Erythroblast (primary cell): Measurements from ENCODE around the gene RAMP1.
"Not testable (repeated sequence)": the region's sequence is repeated elsewhere in the genome, so short reads cannot be mapped to it uniquely, and the experiment has no call there.

Source experiments
- DNase-seq, 2 experiments: peaks; one replicate each; lab custom pipeline; 2025; lab: John Stamatoyannopoulos, UW
- GATA1 ChIP-seq: IDR thresholded peaks from 2 replicates; pipeline ENCODE4 v1.6.1; 2011; ENCODE audit warnings: low read depth, mild to moderate bottlenecking, control low read depth, low read length, moderate library complexity
- POLR2A ChIP-seq: IDR thresholded peaks from 2 replicates; pipeline ENCODE4 v1.6.1; 2011; ENCODE audit warnings: mild to moderate bottlenecking, low read length

The RAMP1 gene

GRCh38 chr2:237859533-237860272 lies at the start of gene RAMP1:
RAMP1 (plus strand) TSS chr2:237859623; CDS start chr2:237859676, 53 bp downstream.
- no peak for DNase-seq
- TF ChIP-seq POLR2A, result no peak
- no peak for TF ChIP-seq GATA1

- TF ChIP-seq GATA1, result no peak
- no peak for TF ChIP-seq POLR2A
- DNase-seq, result no peak
Observed at GRCh38 chr2:237815637-237816036, 43.8 kb upstream of the RAMP1 start.

DNA sequence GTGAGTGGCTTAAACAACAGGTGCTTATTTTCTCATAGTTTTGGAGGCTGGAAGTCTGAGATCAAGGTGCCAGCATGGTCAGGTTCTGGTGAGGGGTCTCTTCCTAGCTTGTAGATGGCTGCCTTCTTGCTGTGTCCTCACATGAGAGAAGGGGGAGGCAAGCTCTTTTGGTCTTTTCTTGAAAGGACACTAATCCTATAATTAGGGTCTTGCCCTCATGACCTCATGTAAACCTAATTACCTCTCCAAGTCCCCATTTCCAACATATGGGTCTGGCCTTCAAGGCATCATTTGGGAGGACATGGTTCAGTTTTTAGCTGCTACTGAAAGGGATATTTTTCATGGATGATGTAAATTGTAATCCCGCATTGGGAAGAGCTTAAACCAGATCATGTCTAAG lies 42.9 kb upstream of the RAMP1 start:
- TF ChIP-seq GATA1, result no peak
- TF ChIP-seq POLR2A, result no peak
- DNase-seq, result no peak

DNA sequence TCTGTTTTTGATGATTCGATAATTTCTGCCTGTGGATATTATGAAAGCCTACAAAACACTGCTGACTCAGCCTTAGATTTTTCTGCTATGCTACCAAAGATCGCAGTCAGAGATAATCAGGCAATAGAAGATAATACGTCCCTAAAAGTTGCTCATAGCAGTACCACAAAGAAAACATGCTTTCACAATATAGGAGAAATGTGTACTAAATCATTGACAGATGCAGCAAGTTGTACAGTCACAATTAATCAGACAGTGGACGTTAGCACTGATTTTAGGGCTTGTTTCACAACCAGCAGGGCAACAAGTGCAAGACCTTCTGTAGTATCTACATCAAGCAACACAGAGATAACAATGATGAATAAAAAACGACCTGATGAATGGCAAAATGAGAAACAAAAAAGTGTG lies 41.4 kb upstream of the RAMP1 start:
- DNase-seq, result no peak
- no peak for TF ChIP-seq POLR2A

DNA sequence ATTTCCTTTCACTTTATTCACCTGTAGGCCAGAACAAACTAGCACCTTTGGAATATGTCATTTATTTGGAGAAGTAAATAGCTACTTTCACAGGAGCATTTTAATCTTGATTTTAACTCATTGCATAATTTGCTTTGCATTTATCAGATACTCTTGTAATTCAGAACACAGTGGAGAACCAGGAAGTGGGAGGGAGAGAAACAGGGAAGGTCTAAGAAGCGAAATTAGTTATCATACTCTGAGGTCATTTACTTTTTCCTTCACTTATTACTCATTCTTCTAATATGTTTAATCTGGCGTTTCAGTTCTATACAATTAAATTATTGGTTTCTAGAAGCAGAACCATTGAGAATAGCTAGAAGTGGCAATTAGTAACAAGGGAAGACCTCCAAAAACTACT lies 40.2 kb upstream of the RAMP1 start:
- TF ChIP-seq GATA1, result no peak
- no peak for TF ChIP-seq POLR2A
- no peak for DNase-seq

DNA sequence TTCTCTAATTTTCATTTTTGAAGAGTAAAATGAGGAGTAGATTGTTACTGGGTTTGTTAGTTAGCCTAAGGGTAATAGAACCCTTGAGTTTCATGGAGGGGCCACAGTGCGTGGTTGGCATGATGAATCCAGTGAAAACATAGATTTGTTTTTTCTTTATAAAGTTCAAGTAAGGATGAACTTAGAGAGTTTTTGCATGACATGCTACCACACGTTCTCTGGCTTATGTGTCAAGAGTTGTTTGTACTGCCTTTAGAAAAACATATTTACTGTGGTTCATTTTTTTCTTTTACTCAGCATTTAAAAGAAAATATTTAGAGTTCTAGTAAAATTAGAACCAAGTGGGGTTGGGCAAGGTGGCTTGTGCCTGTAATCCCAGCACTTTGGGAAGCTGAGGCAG lies 39.0 kb upstream of the RAMP1 start:
- TF ChIP-seq GATA1, result no peak
- TF ChIP-seq POLR2A, result no peak
- no peak for DNase-seq

DNA sequence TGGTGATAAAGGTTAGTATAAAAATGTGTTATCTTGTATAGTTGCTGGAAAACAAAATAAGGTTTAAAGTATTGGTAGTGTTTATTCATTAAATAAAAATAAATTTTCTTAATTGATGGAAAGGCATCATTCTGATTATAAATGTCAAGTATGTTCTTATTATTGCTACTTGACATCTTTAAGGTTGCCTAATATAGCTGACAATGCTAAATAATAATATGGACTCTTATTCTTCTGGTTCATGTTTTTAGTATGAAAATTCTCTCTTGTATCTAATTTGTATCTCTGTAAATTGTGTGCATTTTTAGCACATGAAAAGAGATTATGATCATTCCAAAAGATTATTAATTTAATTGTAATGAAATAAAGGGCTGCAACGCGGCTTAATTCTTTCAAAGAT lies 35.9 kb upstream of the RAMP1 start:
- TF ChIP-seq POLR2A (no peak), GATA1 (no peak)
- DNase-seq, result no peak

- TF ChIP-seq GATA1 (no peak), POLR2A (no peak)
- no peak for DNase-seq
Observed at GRCh38 chr2:237824085-237824484, 35.3 kb upstream of the RAMP1 start.

DNA sequence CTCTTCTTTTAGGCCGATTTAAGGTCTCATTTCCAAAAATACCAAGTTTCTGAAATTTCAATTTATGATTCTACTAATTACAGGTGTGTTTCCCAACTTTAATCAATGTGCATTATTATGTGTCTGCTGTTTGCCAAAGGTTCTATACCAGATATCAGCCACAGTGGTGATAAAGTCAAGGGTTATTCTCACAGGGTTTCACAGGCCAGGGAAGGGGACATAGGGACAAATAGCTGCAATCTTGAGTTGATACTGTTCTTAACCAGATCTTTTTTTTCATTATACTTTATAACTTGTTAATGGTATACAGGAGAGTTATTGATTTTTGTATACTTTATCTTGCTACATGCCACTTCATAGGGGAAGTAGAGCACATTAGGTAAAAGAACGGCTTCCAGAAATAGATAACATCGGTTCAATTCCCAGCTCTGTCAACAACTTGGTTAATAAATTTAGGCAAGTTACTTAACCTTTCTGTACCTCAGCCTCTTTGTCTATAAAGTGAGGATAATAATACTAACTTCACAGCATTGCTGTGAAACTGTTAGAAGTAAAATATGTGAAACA lies 31.9 kb upstream of the RAMP1 start:
- no peak for DNase-seq
- TF ChIP-seq POLR2A (no peak), GATA1 (no peak)

DNA sequence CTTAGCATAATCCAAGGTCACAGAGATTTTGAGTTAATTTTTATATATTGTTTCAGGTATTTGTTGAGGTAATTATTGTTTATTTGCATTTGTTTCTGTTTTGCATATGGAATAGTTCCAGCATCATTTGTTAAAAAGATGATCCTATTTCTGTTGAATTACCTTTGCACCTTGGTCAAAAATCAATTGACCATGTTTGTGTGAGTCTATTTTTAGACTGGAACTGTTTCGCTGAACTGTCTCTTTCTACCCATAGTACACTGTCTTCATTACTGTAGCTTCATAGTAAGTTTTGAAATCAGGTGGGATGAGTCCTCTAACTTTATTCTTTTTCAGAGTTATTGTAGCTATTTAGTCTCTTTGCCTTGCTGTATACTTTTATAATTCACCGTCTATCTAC lies 28.9 kb upstream of the RAMP1 start:
- TF ChIP-seq GATA1, result no peak
- no peak for TF ChIP-seq POLR2A
- DNase-seq, result no peak

DNA sequence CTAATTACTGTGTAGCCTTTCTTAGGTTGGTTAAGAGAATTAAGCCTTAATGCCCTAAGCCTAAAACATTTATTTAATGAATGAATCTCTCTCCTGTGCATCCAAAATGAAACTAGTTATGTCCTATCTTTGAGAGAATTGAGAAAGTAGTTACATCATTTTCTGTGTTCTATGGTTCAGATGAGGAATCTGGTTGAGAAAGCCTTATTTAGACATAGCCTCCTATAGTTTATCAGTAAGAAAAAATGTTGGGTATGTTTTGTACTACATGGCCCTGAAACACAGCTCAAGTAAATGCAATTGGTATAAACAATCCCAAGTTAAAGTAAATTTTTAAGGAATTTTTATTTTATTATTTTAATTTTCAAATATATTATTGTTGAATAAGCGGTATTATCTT lies 25.9 kb upstream of the RAMP1 start:
- no peak for DNase-seq
- TF ChIP-seq POLR2A, result no peak
- no peak for TF ChIP-seq GATA1

- TF ChIP-seq POLR2A (no peak), GATA1 (no peak)
- no peak for DNase-seq
Observed at GRCh38 chr2:237835372-237835771, 24.1 kb upstream of the RAMP1 start.

DNA sequence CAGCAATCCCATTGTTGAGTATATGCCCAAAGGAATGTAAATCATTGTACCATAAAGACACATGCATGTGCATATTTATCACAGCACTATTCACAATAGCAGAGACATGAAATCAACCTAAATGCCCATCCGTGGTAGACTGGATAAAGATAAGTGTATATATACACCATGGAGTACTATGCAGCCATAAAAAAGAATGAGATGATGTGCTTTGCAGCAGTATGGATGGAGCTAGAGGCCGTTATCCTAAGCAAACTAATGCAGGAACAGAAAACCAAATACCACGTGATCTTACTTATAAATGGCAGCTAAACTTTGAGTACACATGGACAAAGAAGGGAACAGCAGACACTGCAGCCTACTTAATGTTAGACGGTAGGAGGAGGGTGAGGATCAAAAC lies 18.4 kb upstream of the RAMP1 start:
- DNase-seq, result no peak

GRCh38 chr2:237848940-237849339 lies 10.5 kb upstream of the RAMP1 start:
- DNase-seq, result not testable (repeated sequence)

More for the DNA sequence above, 18.4 kb upstream of the RAMP1 start:
- TF ChIP-seq GATA1 (no peak), POLR2A (no peak)

DNA sequence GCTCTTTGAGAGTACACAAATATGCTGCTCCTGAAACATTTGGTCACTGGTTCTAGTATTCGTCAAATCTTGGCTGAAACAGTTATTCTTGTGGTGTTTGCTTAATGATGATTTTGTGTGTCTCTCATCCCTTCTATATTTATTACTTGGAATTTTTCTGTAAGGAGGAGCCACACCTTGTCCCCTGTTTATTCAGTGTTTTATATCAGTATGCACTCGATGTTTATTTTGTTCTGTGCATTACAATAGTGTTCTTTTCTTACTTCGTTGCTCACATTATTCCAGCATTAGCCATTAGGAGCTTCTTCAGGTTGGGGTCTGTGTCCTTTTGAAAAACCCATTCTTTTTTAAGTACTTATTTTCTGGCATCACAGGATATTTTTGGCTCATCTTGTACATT lies 5.1 kb upstream of the RAMP1 start:
- TF ChIP-seq POLR2A (no peak), GATA1 (no peak)
- no peak for DNase-seq

DNA sequence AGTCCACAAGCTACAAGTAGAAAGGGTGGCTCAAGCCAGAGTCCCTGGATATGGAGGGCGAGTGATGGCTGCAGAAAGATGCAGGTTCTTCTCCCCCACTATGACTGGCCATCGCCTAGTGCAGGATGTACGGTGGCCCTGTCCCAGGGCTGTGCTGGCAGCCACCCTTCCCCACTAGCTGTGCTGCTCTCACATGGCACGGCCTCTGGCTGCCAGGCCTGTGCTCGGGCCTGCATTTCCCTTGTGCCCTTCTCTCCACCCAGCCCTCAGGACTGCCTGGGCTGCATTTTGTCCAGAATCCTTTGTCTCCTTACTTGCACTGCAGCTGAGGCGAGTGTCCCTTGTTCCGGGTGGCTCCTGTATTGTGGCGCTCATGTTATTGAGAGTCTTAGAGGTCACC lies 1.6 kb upstream of the RAMP1 start:
- DNase-seq, result no peak
- TF ChIP-seq GATA1 (no peak), POLR2A (no peak)
